DMS 273 treated with DMSO at 0.1 percent for 48 hours (cell line): Measurements from ENCODE around the gene DUOX1.

ENCODE experiments used
- DNase-seq: peaks from one replicate; lab custom pipeline; 2025; lab: John Stamatoyannopoulos, UW

Gene DUOX1

DNA sequence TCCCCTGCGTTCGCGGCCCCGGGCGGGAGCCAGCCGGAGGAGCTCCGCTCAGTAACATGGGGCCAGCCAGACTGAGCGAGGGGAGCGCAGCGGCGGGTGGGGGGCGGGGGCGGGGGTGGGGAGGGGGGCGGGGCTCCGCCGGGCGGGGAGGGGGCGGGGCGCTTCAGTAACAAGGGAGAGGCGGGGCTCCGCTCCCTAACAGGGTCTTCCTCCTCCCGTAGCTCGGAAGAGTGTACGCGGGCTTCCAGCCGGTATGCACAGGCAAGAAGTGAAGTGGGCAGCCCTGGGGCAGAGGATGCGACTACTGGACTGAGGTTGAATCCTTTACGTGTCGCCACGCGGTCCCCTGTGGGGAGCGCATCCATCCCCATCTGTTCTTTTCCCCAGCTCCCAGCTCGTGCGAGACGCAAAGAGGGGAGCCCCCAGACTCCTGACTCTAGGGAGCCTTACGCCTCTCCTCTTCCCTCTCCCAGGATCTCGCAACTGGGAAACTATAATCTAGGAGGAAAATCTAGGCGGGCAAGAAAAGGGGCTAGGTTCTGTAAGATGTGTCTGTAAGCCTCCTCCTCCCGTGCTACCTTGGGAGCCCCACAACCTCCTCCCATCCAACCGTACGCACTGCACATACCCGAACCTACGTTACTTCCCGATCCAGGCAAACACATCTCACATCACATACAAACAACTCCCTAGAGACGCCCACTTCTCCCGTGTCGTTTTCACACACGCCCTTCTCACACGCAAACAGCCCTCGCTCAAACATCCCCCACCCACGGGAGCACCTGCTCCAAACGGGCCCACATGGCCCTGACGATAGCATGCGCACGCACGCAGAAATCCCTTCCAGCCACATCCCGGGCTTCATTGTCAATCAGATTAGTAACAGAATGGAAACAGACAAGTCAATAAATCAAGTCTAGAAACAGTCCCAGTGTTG lies 58.4 kb downstream of the DUOX1 start, which contains the start of gene SHF:
Gene SHF (minus strand): TSS at position 73 of the 937 bp plus-strand sequence. CDS start 15 bp downstream, at position 58.
- DNase-seq = no peak

DNA sequence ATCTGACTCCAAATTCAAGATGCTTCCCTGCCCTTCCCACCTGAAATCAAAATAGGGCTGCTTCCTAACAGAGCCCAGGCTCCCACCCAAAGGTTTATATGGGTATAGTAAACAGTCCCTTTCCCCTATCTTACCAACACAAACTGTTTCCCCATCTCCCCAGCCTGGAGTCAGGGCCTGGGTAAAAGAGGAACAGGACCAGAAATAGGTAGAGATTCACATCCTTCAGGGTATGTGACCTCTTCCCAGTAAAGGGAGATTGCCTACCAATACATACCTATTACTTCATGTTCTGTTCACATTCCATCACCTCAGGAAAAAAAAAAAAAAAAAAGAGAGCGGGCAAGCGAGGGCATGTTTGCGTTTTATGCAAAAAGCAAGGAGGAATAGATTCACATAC lies 67.7 kb downstream of the DUOX1 start:
- DNase-seq = no peak

DNA sequence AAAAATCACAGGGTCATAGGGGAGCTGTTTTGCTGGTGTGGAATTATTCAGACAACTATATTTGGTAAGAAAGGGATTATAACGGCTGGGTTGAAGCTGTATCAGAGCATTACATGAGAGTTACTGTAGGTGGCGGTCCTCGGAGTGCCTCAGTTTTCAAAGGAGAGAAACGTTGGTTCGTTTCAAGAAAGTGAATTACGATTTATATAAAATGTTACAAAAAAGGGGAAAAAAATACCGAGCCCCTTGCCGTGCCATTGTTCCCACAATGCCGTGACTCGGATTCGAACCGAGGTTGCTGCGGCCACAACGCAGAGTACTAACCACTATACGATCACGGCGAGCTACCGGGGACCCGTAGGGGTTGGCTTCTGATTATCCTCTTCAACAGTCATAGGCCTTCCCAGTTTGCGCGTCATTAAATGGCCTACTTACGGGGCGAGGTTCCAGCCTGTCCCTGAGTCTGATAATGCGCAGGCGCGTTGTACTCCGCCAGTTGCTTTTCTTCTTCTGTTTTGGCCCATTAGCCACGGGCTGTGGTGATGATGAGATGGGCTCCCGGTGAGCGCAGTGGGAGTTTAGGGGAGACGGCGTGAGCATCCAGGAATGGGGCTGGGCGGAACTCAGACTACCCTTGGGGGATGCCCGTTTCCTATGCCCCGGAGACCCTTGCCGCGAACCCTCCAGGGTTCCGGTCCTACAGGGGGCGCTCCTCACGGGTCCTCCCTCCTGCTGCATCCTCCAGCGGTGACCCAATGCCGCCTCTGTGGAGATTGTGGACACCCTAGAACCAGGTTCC lies 68.7 kb downstream of the DUOX1 start:
- DNase-seq = peak; percentile 84

- no peak for DNase-seq
Observed at GRCh38 chr15:45199136-45199810, 69.5 kb downstream of the DUOX1 start.

DNA sequence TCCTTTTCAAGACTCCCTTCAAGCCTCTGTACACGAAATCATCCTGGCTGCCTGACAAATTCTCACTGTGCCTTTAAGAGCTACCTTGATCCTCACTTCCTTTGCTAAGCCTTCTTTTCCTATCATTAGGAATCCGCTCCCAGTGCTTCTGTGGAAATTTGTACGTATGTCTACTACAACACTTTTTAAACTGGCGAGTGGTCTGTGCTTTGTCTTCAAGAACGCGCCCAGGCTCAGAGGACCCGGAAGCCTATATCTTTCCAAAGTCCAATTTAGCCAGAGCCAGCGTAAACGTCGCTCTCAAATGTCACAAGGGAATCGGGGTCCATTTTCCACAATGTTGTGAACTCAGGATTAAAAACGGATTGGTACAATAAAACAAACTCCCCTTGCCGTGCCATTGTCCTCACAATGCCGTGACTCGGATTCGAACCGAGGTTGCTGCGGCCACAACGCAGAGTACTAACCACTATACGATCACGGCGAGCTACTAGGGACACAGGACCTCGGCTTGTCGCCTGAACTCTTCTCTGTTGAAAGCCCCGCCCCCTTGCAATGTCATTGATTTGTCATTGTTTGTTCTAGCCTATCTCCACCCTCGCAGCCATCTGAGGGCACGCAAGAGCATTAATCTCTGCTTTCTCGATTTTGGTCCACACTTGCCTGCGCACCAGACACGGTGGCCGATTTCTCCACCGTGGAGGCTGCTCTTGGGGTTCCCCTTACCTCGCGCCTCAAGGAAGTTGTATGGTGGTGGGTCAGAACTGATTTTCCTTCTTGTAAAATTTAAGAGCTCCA lies 70.4 kb downstream of the DUOX1 start:
- DNase-seq = peak; percentile 79

DNA sequence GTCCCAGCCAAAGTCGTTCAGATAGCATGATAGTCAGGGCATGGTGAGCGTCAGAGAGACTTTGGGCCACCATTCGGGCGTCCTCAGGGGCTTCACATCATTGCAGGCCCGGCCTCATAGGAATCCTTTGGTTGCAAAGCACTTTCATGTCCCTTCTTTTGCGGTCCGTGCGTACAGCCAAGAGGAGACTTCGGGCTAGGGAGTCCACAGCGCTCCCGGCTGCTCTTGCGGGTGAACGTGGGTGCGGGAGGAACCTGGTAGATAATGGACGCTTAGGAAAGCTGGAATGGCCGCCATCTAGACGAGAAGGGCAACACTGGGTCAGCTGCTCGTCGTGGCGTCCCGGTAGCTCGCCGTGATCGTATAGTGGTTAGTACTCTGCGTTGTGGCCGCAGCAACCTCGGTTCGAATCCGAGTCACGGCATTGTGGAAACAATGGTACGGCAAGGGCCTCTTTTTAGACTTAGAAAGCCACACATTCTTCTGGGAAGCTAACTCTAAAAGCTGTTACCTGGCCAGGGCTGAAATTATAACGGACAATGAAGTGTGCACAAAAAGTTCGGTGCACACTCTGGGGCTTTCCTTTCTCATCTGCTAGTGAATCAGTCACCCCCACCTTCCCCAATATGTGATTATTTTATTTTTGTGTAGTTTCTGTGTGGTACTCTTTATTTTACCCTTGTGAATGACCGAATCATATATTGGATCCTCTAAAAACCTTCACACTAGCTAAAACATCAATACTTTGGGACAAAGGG lies 71.2 kb downstream of the DUOX1 start:
- DNase-seq = peak; percentile 31

- DNase-seq = no peak
Observed at GRCh38 chr15:45201557-45201859, 71.7 kb downstream of the DUOX1 start.

GRCh38 chr15:45201869-45202268 lies 72.1 kb downstream of the DUOX1 start:
- DNase-seq = no peak

- no peak for DNase-seq
Observed at GRCh38 chr15:45203182-45203581, 73.4 kb downstream of the DUOX1 start.

DNA sequence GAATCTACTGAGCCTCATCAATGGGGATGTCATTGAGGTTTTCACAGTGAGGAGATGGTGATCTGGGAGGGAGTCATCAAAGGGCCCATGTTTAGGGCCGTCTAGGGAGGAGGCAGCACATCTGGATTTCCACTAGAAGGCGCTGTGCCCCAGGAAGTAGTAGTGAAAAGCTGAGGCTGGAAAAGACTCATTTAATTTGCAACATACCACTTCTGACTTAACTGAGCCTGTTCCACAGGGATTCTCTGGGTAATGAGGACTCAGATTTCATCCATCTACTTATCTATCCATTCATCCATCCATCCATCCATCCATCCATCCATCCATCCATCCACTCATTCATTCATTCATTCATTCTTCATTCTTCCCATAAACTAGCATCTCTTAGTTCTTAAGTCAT lies 75.4 kb downstream of the DUOX1 start:
- DNase-seq = peak; percentile 46

- no peak for DNase-seq
Observed at GRCh38 chr15:45212493-45212892, 82.7 kb downstream of the DUOX1 start.
